Activated B cell treated with CpG ODN at 0.5 μM for 24 hours (primary cell): Measurements from ENCODE around the gene TXNDC16. TPM values are rescaled to one million over a fixed set of nuclear protein-coding genes. Genes with fewer than 3 reads are reported as not detected.
"Not testable (repeated sequence)": the region's sequence is repeated elsewhere in the genome, so short reads cannot be mapped to it uniquely, and the experiment has no call there.

Experiments
- ATAC-seq: fragments of 200-7000 bp; cut with Tn5 transposase; one replicate; pipeline ENCODE4 v1.10.0; 2021; ENCODE audit warnings: low read depth, mild to moderate bottlenecking, moderate library complexity
- CTCF ChIA-PET: fragments of 350-600 bp; sonication (Branson Sonifier 250); formaldehyde crosslinking; loops from one replicate; lab custom pipeline; 2021; ENCODE audit warnings: antibody characterized with exemption; lab: Charles Lee
- POLR2A ChIA-PET: fragments of 350-600 bp; sonication (Branson Sonifier 250); formaldehyde crosslinking; loops from one replicate; lab custom pipeline; 2021; ENCODE audit warnings: antibody characterized with exemption; lab: Charles Lee
- DNase-seq: peaks from one replicate; pipeline ENCODE4 v3.0.0; 2022
- H3K27ac Mint-ChIP-seq: one replicate; pipeline ENCODE4 v1.8.0; 2020; ENCODE audit warnings: mixed read lengths
- H3K27me3 Mint-ChIP-seq: one replicate; pipeline ENCODE4 v1.8.0; 2021; ENCODE audit warnings: mixed read lengths
- H3K36me3 Mint-ChIP-seq: one replicate; pipeline ENCODE4 v1.8.0; 2021; ENCODE audit warnings: low read depth, mixed read lengths
- H3K4me1 Mint-ChIP-seq: one replicate; pipeline ENCODE4 v1.8.0; 2021; ENCODE audit warnings: mixed read lengths
- H3K4me3 Mint-ChIP-seq: one replicate; pipeline ENCODE4 v1.8.0; 2020; ENCODE audit warnings: mild to moderate bottlenecking, mixed read lengths
- H3K9me3 Mint-ChIP-seq: one replicate; pipeline ENCODE4 v1.8.0; 2020; ENCODE audit warnings: mixed read lengths
- intact Hi-C: fragments of 100-400 bp; cut with micrococcal nuclease; formaldehyde crosslinking; loops from one replicate; pipeline ENCODE4 v1.15.1; 2024
- total RNA-seq: library from RNA; stranded (reverse); gene quantifications from 2 replicates; pipeline ENCODE4 v1.2.3, GENCODE V29; 2022
- TF ChIP-seq, protein P1 (sequence below): fragments of 200-600 bp; IDR thresholded peaks from one replicate; pipeline ENCODE4 v1.8.0; 2022; ENCODE audit warnings: antibody characterized with exemption, mild to moderate bottlenecking

Gene TXNDC16
- total RNA-seq, 1 donor from 2014 or later: 3.9 TPM

DNA sequence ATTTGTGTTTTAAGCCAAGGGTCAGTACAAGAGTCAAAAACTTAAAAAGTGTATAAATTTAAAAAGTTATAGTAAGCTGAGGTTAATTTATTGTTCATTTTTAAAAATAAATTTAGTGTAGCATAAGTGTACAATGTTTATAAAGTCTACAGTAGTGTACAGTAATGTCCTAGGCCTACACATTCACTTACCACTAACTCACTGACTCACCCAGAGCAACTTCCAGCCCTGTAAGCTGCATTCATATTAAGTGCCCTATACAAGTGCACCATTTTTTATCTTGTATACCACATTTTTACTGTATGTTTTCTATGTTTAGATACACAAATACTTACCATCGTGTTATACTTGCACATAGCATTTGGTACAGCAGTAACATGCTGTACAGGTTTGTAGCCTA lies 38.0 kb upstream of the TXNDC16 start:
- POLR2A ChIA-PET: no interaction called here
- Mint-ChIP-seq H3K27me3 (peaks cover 2% of the 10 kb centered on the region), H3K36me3 (no peaks in the 10 kb centered on the region), H3K27ac (no peak overlapping the region), H3K4me3 (no peak overlapping the region), H3K9me3 (peaks cover 5% of the 10 kb centered on the region), H3K4me1 (no peaks in the 10 kb centered on the region)
- CTCF ChIA-PET: no interaction called here
- no peak for ATAC-seq
- TF ChIP-seq, protein P1, sequence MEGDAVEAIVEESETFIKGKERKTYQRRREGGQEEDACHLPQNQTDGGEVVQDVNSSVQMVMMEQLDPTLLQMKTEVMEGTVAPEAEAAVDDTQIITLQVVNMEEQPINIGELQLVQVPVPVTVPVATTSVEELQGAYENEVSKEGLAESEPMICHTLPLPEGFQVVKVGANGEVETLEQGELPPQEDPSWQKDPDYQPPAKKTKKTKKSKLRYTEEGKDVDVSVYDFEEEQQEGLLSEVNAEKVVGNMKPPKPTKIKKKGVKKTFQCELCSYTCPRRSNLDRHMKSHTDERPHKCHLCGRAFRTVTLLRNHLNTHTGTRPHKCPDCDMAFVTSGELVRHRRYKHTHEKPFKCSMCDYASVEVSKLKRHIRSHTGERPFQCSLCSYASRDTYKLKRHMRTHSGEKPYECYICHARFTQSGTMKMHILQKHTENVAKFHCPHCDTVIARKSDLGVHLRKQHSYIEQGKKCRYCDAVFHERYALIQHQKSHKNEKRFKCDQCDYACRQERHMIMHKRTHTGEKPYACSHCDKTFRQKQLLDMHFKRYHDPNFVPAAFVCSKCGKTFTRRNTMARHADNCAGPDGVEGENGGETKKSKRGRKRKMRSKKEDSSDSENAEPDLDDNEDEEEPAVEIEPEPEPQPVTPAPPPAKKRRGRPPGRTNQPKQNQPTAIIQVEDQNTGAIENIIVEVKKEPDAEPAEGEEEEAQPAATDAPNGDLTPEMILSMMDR: no peak
- intact Hi-C loops: no loop called here
- DNase-seq: no peak

DNA sequence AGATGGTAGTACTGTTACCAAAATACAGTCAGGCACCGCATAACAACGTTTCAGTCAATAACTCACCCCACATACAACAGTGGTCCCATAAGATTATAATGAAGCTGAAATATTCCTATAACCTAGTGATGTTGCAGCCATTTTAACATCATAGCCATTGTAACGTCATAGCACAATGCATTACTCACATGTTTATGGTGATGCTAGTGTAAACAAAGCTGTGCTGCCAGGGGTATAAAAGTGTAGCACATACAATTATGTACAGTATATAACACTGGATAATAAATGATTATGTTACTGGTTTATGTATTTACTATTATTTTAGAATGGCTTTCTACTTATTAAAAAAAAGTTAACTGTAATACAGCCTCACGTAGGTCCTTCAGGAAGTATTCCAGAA lies 37.3 kb upstream of the TXNDC16 start:
- Mint-ChIP-seq H3K27me3 (no peaks in the 10 kb centered on the region), H3K27ac (no peak overlapping the region), H3K36me3 (no peaks in the 10 kb centered on the region), H3K4me1 (no peaks in the 10 kb centered on the region), H3K9me3 (peaks cover 3% of the 10 kb centered on the region), H3K4me3 (no peak overlapping the region)
- DNase-seq (no peak), ATAC-seq (no peak)
- TF ChIP-seq, protein P1: no peak
- intact Hi-C loops: no loop called here
- ChIA-PET POLR2A (no interaction called here), CTCF (no interaction called here)

DNA sequence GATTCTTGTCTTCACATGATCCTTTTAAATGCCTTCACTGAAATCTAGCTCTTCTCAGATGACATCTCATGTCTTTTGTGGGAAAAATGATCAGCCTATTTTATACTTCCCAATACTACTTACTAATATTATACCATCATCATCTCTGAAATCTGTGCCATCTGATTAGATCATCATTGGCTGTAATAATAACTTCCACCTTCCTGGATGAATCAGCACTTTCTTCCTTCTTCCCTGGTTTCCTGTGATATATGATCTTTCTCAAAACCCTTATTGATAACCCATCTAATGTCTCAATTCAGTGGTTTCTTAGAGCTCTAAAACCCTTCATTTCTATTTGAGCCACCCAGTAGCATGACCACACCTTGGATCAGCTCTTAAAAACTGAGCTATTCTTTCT lies 31.2 kb upstream of the TXNDC16 start:
- DNase-seq: no peak
- H3K4me1 Mint-ChIP-seq: no peaks in the 10 kb centered on the region
- H3K4me3 Mint-ChIP-seq: no peak overlapping the region
- ChIA-PET POLR2A (no interaction called here), CTCF (no interaction called here)
- intact Hi-C loops: no loop called here
- no peak overlapping the region for H3K27ac Mint-ChIP-seq
- no peaks in the 10 kb centered on the region for H3K36me3 Mint-ChIP-seq
- no peak for ATAC-seq
- no peaks in the 10 kb centered on the region for H3K9me3 Mint-ChIP-seq
- H3K27me3 Mint-ChIP-seq: no peaks in the 10 kb centered on the region
- TF ChIP-seq, protein P1: no peak

DNA sequence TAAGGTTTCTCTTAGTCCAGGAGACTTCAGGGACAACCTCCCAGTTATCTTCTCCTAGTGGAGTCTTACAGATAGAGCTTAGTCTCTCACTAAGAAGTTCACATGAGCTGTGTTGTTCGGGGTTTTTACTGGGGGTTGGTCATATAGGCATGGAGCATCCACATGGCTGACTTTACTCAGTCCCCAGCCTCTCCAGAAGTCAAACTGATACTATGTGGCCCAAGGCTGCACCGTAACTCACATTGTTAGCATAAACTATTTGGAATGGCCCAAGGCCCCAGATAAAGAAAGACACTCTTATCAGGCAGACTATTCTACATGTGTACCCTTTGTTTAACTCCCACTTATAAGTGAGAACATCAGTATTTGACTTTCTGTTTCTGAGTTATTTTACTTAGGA lies 23.6 kb upstream of the TXNDC16 start:
- intact Hi-C loops: no loop called here
- Mint-ChIP-seq H3K4me3 (no peak overlapping the region), H3K9me3 (peaks cover 14% of the 10 kb centered on the region), H3K27me3 (peaks cover 6% of the 10 kb centered on the region), H3K27ac (no peak overlapping the region), H3K4me1 (peaks cover 1% of the 10 kb centered on the region), H3K36me3 (peaks cover 3% of the 10 kb centered on the region)
- ATAC-seq (no peak), DNase-seq (no peak)
- CTCF ChIA-PET: no interaction called here
- TF ChIP-seq, protein P1: no peak
- POLR2A ChIA-PET: no interaction called here

DNA sequence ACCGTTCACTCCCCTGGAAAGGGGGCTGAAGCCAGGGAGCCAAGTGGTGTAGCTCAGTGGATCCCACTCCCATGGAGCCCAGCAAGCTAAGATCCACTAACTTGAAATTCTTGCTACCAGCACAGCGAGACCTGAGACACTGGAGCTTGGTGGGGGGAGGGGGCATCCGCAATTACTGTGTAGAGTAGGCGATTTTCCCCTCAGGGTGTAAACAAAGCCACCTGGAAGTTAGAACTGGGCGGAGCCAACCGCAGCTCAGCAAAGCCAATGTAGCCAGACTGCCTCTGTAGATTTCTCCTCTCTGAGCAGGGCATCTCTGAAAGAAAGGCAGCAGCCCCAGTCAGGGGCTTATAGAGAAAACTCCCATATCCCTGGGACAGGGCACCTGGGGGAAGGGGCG lies 16.1 kb upstream of the TXNDC16 start:
- CTCF ChIA-PET, DNase-seq, H3K4me1 Mint-ChIP-seq, H3K36me3 Mint-ChIP-seq, H3K27ac Mint-ChIP-seq, H3K4me3 Mint-ChIP-seq, ATAC-seq, POLR2A ChIA-PET, intact Hi-C loops: not testable (repeated sequence)
- peaks cover 13% of the 10 kb centered on the region for H3K27me3 Mint-ChIP-seq
- peaks cover 16% of the 10 kb centered on the region for H3K9me3 Mint-ChIP-seq

DNA sequence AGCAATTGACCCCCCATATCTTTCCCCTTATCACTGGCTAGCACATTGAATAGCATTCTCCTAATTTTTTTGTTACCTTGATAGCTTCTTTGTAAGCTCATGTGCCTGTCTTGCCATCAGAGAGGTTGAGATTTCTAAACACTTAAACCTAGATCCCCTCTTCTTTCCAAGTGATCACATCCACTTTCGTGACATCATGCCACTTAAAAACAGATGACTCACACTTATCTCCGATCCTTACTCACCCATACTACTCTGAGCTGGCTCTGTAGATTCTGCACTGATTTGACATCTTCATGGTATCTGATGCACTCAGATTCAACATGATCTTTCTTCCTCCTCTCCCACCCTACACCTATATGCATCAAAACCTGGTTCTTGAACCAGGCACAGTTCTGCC lies 10.8 kb upstream of the TXNDC16 start:
- intact Hi-C loops: no loop called here
- peaks cover 7% of the 10 kb centered on the region for H3K27me3 Mint-ChIP-seq
- CTCF ChIA-PET: no interaction called here
- H3K36me3 Mint-ChIP-seq: no peaks in the 10 kb centered on the region
- TF ChIP-seq, protein P1: no peak
- POLR2A ChIA-PET: interaction anchor here (0.9 kb wide), 1 partner anchor 12 kb away, joined by 4 read pairs; no protein-coding TSS in a partner anchor
- no peak overlapping the region for H3K4me3 Mint-ChIP-seq
- H3K27ac Mint-ChIP-seq: no peak overlapping the region
- DNase-seq (no peak), ATAC-seq (no peak)
- H3K4me1 Mint-ChIP-seq: no peaks in the 10 kb centered on the region
- peaks cover 2% of the 10 kb centered on the region for H3K9me3 Mint-ChIP-seq
